HG02943 (cell line): ENCODE measurements around the gene ILK.

ENCODE experiments used
- ATAC-seq: cut with Tn5 transposase; IDR thresholded peaks from one replicate; pipeline ENCODE4 v1.9.1; 2021; ENCODE audit warnings: mild to moderate bottlenecking, low read depth, moderate library complexity; ENCODE audit not compliant: unreplicated experiment

ILK gene

DNA sequence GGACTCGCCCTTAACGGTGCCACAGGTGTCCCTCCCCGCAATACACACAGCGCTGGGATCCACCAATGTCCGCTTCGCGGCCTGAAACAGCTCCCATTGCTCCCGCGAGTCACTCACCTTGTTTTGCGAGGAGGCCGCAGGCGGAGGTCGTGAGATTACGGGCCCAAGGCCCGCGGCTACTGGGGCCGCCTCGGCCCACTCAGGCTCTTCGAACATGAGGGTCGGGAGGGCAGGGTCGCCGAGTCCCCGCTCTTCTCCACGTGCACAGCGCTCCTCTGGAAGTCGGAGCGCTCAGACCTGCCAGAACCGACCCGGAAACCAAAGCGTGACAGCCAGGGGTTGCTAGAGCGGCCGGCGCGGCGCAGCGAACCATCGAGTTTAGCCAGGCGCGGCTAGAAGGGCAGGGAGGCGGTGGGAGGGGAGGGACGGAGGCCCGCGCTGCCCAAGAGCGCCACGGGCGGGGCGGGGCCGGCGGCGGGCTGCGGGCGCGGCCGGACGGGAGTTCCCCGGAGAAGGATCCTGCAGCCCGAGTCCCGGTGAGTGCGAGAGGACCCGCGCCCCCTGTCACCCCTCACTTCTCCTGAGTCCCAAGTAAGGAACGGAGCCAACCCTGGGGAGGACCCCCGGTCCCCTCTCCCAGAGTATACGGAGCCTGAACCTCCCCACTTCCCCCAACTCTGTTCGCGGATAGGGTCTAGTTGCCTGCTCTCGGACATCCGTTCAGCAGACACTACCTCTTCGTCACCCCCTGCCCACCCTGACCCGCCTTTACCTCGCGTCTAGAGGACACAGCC lies at the start of gene ILK, which contains the start of gene RRP8:
Gene ILK (plus strand): TSS at position 488 of the 794 bp plus-strand sequence. CDS start 498 bp downstream, outside the sequence.
Gene RRP8 (minus strand): TSS at position 330 of the 794 bp plus-strand sequence. CDS start 114 bp downstream, at position 216.
- peak; percentile 63 for ATAC-seq

DNA sequence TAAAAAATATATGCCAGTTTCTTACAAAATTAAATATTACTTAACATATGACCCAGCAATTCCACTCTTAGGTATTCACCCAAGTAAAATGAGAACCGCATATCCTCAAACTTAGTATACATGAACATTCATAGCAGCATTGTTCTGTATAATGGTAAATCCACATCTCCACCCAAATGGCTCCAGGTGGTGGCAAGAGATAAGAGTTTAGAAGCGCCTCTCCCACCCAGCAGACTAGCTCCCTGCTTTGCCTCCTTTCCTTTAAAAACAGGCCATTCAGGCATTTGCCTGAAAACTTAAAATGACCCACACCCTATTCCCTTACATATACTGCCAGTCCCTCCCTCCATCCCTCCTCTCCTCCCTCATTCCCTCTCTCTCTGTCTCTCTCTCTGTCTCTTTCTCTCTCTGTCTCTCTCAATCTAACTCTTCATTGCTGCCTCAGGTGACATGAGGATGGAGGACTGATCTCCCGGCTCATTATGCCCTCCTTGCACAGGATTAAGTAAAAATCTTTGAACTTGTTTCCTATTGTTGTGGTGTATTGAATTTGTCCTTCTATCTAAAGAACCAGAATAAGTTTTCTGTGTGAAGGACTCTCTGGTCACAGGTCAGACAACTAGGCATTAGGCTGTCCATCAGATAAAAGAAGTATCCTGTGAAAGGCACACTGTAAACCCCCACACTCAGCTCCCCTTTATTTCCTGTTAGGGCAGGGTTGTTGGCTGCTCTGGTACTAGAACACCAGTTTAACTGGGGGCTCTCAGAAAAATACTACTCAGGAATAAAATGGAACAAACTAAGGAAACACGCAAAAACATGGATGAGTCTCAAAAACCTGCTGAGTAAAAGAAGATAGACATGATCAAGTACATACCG lies 48.5 kb upstream of the ILK start:
- ATAC-seq, result no peak

- ATAC-seq, result no peak
Observed at GRCh38 chr11:6556139-6556949, 47.2 kb upstream of the ILK start.

DNA sequence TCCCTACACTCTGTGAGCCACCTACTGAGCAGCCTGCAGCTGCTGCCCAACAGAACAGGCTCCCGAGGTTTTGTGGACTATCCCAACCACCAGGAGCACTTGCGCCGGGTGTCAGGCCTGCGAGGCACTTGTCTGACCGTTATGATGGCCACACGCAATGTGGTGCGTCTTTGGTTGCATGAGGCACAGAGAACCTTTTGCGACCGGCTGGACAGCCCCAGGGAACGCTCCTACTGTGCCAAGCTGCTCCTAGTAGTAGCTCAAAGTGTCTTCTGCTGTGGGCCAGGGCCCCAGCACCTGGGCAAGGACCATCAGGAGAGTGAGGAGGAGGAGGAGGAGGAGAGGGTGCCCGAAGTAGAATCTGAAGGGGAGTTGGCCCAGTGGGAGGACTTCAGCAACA lies 46.5 kb upstream of the ILK start:
- no peak for ATAC-seq

DNA sequence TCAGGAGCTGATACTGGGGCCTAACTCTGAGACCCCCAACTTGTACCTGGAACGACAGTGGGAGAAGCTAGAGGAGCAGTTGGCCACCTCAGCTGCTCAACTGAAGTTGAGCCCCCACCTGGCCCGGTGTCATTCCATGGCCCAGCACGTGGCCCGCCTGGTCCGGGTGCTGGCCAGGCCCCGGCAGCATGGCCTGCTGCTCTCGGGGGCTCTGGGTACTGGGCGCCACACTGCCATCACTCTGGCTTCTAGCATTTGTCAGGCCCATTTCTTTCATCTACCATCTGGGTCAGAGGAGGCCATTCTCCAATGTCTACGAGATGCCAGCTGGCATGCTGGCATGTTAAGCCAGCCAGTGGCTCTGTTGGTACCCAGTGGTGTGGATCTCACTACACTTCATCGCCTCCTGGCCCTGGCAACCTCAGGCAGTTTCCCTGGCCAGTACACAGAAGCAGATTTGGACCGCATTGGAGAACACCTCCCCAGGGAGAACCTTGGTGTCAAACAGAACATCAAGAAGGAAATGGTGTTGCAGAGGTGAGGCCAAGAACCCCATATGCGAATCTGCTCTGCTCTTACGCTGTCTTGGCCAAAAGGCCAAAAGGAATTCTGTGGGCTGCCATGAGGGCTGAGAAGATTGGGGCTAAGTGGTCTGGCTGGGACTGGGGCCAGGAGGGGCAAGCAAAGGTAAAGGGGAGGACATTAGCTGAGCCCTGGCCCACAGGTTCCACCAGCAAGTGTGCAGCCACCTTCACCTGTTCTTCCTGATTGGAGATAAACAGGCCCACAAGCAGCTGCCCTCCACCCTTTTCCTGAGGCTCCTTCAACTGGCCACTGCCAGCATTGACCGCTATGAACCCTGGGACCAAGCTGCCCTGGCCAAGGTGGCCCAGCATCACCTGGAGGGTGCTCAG lies 45.6 kb upstream of the ILK start:
- no peak for ATAC-seq

DNA sequence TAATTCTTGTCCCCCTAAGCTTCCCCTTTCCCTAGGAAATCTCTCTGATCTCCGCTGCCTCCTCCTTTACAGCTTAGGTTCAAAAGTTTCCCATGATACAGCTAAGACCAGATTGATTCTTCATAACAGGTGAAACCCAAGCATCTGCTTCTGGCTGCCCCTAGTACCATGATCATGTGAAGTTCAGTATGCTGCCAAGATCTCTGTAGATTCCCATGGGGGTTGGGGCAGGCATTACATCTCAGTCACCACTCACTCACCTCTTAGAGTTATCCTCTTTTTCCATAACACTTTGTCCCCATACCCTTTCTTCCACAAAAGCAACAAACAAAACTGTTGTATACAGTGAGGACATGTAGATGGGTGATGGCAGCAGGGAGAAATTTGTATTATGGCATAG lies 44.2 kb upstream of the ILK start:
- ATAC-seq, result no peak

- no peak for ATAC-seq
Observed at GRCh38 chr11:6561288-6561687, 42.3 kb upstream of the ILK start.

GRCh38 chr11:6563121-6563619 lies 40.4 kb upstream of the ILK start:
- ATAC-seq, result no peak

DNA sequence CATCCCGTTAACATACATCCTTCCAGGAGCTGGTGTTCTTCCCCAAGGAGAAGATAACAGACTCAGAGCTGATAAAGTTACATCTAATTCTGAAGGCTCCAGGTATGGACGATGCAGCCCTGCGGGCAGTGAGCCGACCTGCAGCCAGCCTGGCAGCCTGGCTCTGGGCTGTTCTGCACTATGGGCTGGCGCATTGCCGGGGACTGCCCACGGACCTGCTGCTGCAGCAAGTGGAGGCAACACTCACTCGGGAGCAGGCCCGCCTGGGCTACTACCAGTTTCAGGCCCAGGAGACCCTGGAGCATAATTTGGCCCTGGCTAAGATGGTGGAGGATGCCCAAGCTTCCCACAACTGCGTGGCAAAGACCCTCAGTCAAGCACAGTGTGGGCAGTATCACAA lies 39.9 kb upstream of the ILK start:
- no peak for ATAC-seq

DNA sequence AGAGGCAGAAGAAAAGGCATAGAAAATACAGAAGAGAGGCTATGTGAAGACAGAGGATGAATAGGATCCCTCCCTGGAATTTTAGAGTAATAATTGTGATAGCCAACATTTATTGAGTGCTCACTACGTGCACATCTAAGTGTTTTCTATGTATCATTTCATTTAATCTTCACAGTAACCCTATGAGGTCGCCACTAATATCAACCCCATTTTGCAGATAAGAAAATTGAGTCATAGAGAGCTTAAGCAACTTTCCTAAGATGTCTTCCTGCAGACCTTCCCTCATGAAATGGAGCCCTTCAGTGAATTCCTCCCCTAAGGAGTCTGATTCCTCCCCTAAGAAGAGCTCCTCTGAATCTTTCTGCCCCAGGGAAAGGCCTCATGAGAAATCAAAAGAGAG lies 38.2 kb upstream of the ILK start:
- ATAC-seq, result no peak

GRCh38 chr11:6565988-6566703 lies 37.4 kb upstream of the ILK start:
- ATAC-seq, result no peak

DNA sequence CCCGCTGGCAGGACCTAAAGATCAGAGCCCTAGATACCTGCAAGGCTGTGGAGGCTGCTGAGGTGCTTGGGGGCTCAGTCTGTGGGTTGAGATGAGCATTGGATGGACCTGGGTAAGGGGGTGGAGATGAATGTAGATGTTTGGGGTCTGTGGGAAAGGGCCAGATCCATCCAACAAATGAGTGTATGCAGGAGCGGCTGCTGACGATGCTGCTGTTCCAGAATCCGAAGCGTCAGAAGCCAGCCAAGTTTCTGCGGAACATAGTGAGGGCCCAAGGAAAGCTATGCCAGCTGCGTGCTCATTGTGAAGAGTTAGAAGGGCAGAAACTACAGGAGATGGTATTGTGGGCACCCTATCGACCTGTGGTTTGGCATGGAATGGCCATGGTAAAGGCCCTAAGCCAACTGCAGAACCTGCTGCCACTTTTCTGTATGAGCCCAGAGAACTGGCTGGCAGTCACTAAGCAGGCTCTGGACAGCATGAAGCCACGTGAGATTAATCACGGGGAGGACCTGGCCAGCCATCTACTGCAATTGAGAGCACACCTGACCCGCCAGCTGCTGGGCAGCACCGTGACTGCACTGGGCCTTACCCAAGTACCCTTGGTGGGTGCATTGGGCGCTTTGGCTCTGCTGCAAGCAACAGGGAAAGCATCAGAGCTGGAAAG lies 36.7 kb upstream of the ILK start:
- no peak for ATAC-seq

GRCh38 chr11:6567371-6567745 lies 36.2 kb upstream of the ILK start:
- no peak for ATAC-seq

- ATAC-seq, result no peak
Observed at GRCh38 chr11:6568191-6568918, 35.2 kb upstream of the ILK start.

- no peak for ATAC-seq
Observed at GRCh38 chr11:6569706-6570105, 33.9 kb upstream of the ILK start.

GRCh38 chr11:6570691-6571427 lies 32.7 kb upstream of the ILK start:
- ATAC-seq, result no peak

GRCh38 chr11:6571434-6572008 lies 32.1 kb upstream of the ILK start:
- no peak for ATAC-seq
